Skeletal muscle satellite cell (primary cell): ENCODE data around the gene MT1M.

Experiments
- H3K27me3 ChIP-seq: 2 replicates; pipeline ENCODE4 v1.7.0; 2013; ENCODE audit warnings: low read length; ENCODE audit not compliant: control insufficient read depth, insufficient read depth
- H3K36me3 ChIP-seq: 2 replicates; pipeline ENCODE4 v1.7.0; 2013; ENCODE audit warnings: mild to moderate bottlenecking, control low read depth, low read length; ENCODE audit not compliant: insufficient read depth
- H3K4me1 ChIP-seq: 2 replicates; pipeline ENCODE4 v1.7.0; 2013; ENCODE audit warnings: low read length; ENCODE audit not compliant: control insufficient read depth, insufficient read depth
- H3K4me2 ChIP-seq: 2 replicates; pipeline ENCODE4 v1.7.0; 2013; ENCODE audit warnings: mild to moderate bottlenecking, low read length
- H3K4me3 ChIP-seq: 2 replicates; pipeline ENCODE4 v1.7.0; 2013; ENCODE audit warnings: low read length
- H3K9ac ChIP-seq: 2 replicates; pipeline ENCODE4 v1.7.0; 2013; ENCODE audit warnings: mild to moderate bottlenecking, low read depth, low read length, moderate library complexity
- H3K9me3 ChIP-seq: replicated peaks from 2 replicates; pipeline ENCODE4 v1.7.0; 2013; ENCODE audit warnings: mild to moderate bottlenecking, control low read depth, low read length

Gene MT1M

GRCh38 chr16:56632848-56633365 is 448 bp downstream of the MT1M start:
- peak overlapping the region; percentile 81 for H3K4me2 ChIP-seq
- H3K9ac ChIP-seq: peak overlapping the region; percentile 72
- peaks cover 18% of the 10 kb centered on the region for H3K4me1 ChIP-seq
- H3K4me3 ChIP-seq: peak overlapping the region; percentile 66
- peaks cover 7% of the 10 kb centered on the region for H3K27me3 ChIP-seq
- H3K9me3 ChIP-seq: no peaks in the 10 kb centered on the region
- H3K36me3 ChIP-seq: no peaks in the 10 kb centered on the region

- peaks cover 10% of the 10 kb centered on the region for H3K27me3 ChIP-seq
- no peak overlapping the region for H3K9ac ChIP-seq
- H3K9me3 ChIP-seq: no peaks in the 10 kb centered on the region
- no peaks in the 10 kb centered on the region for H3K36me3 ChIP-seq
- H3K4me1 ChIP-seq: peaks cover 23% of the 10 kb centered on the region
- H3K4me2 ChIP-seq: peak overlapping the region; percentile 81
- no peak overlapping the region for H3K4me3 ChIP-seq
Measured at GRCh38 chr16:56633535-56633934, 1.1 kb downstream of the MT1M start.

- H3K27me3 ChIP-seq: peaks cover 10% of the 10 kb centered on the region
- no peak overlapping the region for H3K9ac ChIP-seq
- no peak overlapping the region for H3K4me2 ChIP-seq
- H3K9me3 ChIP-seq: no peaks in the 10 kb centered on the region
- no peak overlapping the region for H3K4me3 ChIP-seq
- H3K36me3 ChIP-seq: no peaks in the 10 kb centered on the region
- peaks cover 26% of the 10 kb centered on the region for H3K4me1 ChIP-seq
Measured at GRCh38 chr16:56634715-56635440, 2.4 kb downstream of the MT1M start.

GRCh38 chr16:56635441-56635967 is 3.0 kb downstream of the MT1M start:
- Histone ChIP-seq H3K4me1 (peaks cover 26% of the 10 kb centered on the region), H3K9me3 (no peaks in the 10 kb centered on the region), H3K36me3 (no peaks in the 10 kb centered on the region), H3K4me2 (no peak overlapping the region), H3K4me3 (no peak overlapping the region), H3K9ac (no peak overlapping the region), H3K27me3 (peaks cover 10% of the 10 kb centered on the region)

- H3K36me3 ChIP-seq: no peaks in the 10 kb centered on the region
- H3K9ac ChIP-seq: no peak overlapping the region
- H3K4me1 ChIP-seq: peaks cover 21% of the 10 kb centered on the region
- no peak overlapping the region for H3K4me3 ChIP-seq
- no peaks in the 10 kb centered on the region for H3K9me3 ChIP-seq
- peaks cover 10% of the 10 kb centered on the region for H3K27me3 ChIP-seq
- H3K4me2 ChIP-seq: no peak overlapping the region
Measured at GRCh38 chr16:56636616-56637413, 4.4 kb downstream of the MT1M start.

GRCh38 chr16:56637814-56638750 is 5.6 kb downstream of the MT1M start, which contains the start of gene MT1A:
Gene MT1A, plus strand, starts transcription at chr16:56638666. Its CDS starts 73 bp downstream, at chr16:56638739.
- peak within 1 kb of the TSS; percentile 61 for H3K9ac ChIP-seq
- peak within 1 kb of the TSS; percentile 96 for H3K4me2 ChIP-seq
- H3K4me1 ChIP-seq: peaks cover 17% of the 10 kb centered on the region
- peak within 1 kb of the TSS; percentile 74 for H3K4me3 ChIP-seq
- no peaks in the 10 kb centered on the region for H3K36me3 ChIP-seq
- H3K9me3 ChIP-seq: no peaks in the 10 kb centered on the region
- H3K27me3 ChIP-seq: peaks cover 10% of the 10 kb centered on the region

- Histone ChIP-seq H3K4me2 (peak overlapping the region; percentile 96), H3K9me3 (no peaks in the 10 kb centered on the region), H3K9ac (no peak overlapping the region), H3K27me3 (peaks cover 14% of the 10 kb centered on the region), H3K4me3 (no peak overlapping the region), H3K4me1 (peaks cover 20% of the 10 kb centered on the region), H3K36me3 (no peaks in the 10 kb centered on the region)
Measured at GRCh38 chr16:56639045-56639444, 6.6 kb downstream of the MT1M start.

- H3K4me3 ChIP-seq: no peak overlapping the region
- peaks cover 20% of the 10 kb centered on the region for H3K4me1 ChIP-seq
- no peaks in the 10 kb centered on the region for H3K36me3 ChIP-seq
- no peak overlapping the region for H3K4me2 ChIP-seq
- H3K9ac ChIP-seq: no peak overlapping the region
- no peaks in the 10 kb centered on the region for H3K9me3 ChIP-seq
- peaks cover 21% of the 10 kb centered on the region for H3K27me3 ChIP-seq
Measured at GRCh38 chr16:56640076-56640475, 7.6 kb downstream of the MT1M start.

GRCh38 chr16:56641166-56641565 is 8.7 kb downstream of the MT1M start:
- H3K9ac ChIP-seq: no peak overlapping the region
- H3K36me3 ChIP-seq: no peaks in the 10 kb centered on the region
- no peaks in the 10 kb centered on the region for H3K9me3 ChIP-seq
- no peak overlapping the region for H3K4me2 ChIP-seq
- peaks cover 29% of the 10 kb centered on the region for H3K27me3 ChIP-seq
- H3K4me3 ChIP-seq: no peak overlapping the region
- H3K4me1 ChIP-seq: peaks cover 20% of the 10 kb centered on the region

- Histone ChIP-seq H3K27me3 (peaks cover 40% of the 10 kb centered on the region), H3K9ac (peak overlapping the region; percentile 12), H3K4me2 (peak overlapping the region; percentile 78), H3K4me1 (peaks cover 15% of the 10 kb centered on the region), H3K4me3 (peak overlapping the region; percentile 63), H3K36me3 (no peaks in the 10 kb centered on the region), H3K9me3 (no peaks in the 10 kb centered on the region)
Measured at GRCh38 chr16:56643080-56643778, 10.8 kb downstream of the MT1M start.
